ENCODE measurements around the gene CAMTA1. TPM values are rescaled to one million over a fixed set of nuclear protein-coding genes. Genes with fewer than 3 reads are reported as not detected.

Gene CAMTA1
- total and polyA plus RNA-seq, 2 experiments from 2014 or later, result 89.0 to 145 TPM

GRCh38 chr1:7554385-7555235 is 769.4 kb downstream of the CAMTA1 start:
- Histone ChIP-seq H3K79me2 (no peaks in the 10 kb centered on the region), H3K4me1 (ENCODE audit: insufficient read depth) (peaks cover 14% of the 10 kb centered on the region), H3K4me2 (no peak overlapping the region), H3K36me3 (replicated peaks; ENCODE audit: insufficient read depth, low read depth) (no peaks in the 10 kb centered on the region), H4K20me1 (ENCODE audit: insufficient read depth, poor library complexity, severe bottlenecking) (no peaks in the 10 kb centered on the region), H3K9me2 (replicated peaks; ENCODE audit: insufficient read depth) (no peaks in the 10 kb centered on the region), H2AFZ (no peak overlapping the region), H3K27ac (no peak overlapping the region), H3K4me3 (no peak overlapping the region), H3K9me3 (ENCODE audit: low read depth) (no peaks in the 10 kb centered on the region), H3K27me3 (no peaks in the 10 kb centered on the region)
- 65% methylated on average over 8 of the region's 8 CpGs for WGBS (ENCODE audit: low lambda C conversion rate, missing lambda C conversion rate)
- TF ChIP-seq CTCF (IDR thresholded peaks at IDR 0.05; ENCODE audit: poor library complexity) (no peak), EZH2phosphoT487 (IDR thresholded peaks at IDR 0.05; ENCODE audit: low read depth, severe bottlenecking, unreplicated experiment) (no peak), EZH2 (IDR thresholded peaks at IDR 0.05; ENCODE audit: borderline replicate concordance) (no peak)
- no peak for DNase-seq (ENCODE audit: low spot score)

- Histone ChIP-seq H3K4me1 (ENCODE audit: insufficient read depth) (peaks cover 8% of the 10 kb centered on the region), H3K27ac (no peak overlapping the region), H3K4me3 (no peak overlapping the region), H2AFZ (no peak overlapping the region), H3K9me3 (ENCODE audit: low read depth) (no peaks in the 10 kb centered on the region), H3K4me2 (no peak overlapping the region), H3K27me3 (no peaks in the 10 kb centered on the region), H4K20me1 (ENCODE audit: insufficient read depth, poor library complexity, severe bottlenecking) (no peaks in the 10 kb centered on the region), H3K36me3 (replicated peaks; ENCODE audit: insufficient read depth, low read depth) (no peaks in the 10 kb centered on the region), H3K9me2 (replicated peaks; ENCODE audit: insufficient read depth) (no peaks in the 10 kb centered on the region), H3K79me2 (no peaks in the 10 kb centered on the region)
- 73% methylated on average over 12 of the region's 12 CpGs for whole genome bisulfite sequencing (ENCODE audit: low lambda C conversion rate, missing lambda C conversion rate)
- TF ChIP-seq EZH2 (IDR thresholded peaks at IDR 0.05; ENCODE audit: borderline replicate concordance), result no peak
- TF ChIP-seq CTCF (IDR thresholded peaks at IDR 0.05; ENCODE audit: poor library complexity), result no peak
- no peak for TF ChIP-seq EZH2phosphoT487 (IDR thresholded peaks at IDR 0.05; ENCODE audit: low read depth, severe bottlenecking, unreplicated experiment)
- no peak for DNase-seq (ENCODE audit: low spot score)
Observed at GRCh38 chr1:7555391-7556185, 770.3 kb downstream of the CAMTA1 start.

GRCh38 chr1:7557301-7557891 is 772.1 kb downstream of the CAMTA1 start:
- Histone ChIP-seq H3K4me2 (no peak overlapping the region), H3K9me3 (ENCODE audit: low read depth) (no peaks in the 10 kb centered on the region), H3K36me3 (replicated peaks; ENCODE audit: insufficient read depth, low read depth) (no peaks in the 10 kb centered on the region), H3K4me1 (ENCODE audit: insufficient read depth) (peaks cover 8% of the 10 kb centered on the region), H3K27ac (no peak overlapping the region), H3K9me2 (replicated peaks; ENCODE audit: insufficient read depth) (no peaks in the 10 kb centered on the region), H3K27me3 (no peaks in the 10 kb centered on the region), H2AFZ (no peak overlapping the region), H3K4me3 (no peak overlapping the region), H3K79me2 (no peaks in the 10 kb centered on the region), H4K20me1 (ENCODE audit: insufficient read depth, poor library complexity, severe bottlenecking) (no peaks in the 10 kb centered on the region)
- DNase-seq (ENCODE audit: low spot score), result no peak
- WGBS (ENCODE audit: low lambda C conversion rate, missing lambda C conversion rate), result 75% methylated on average over 10 of the region's 10 CpGs
- TF ChIP-seq EZH2phosphoT487 (IDR thresholded peaks at IDR 0.05; ENCODE audit: low read depth, severe bottlenecking, unreplicated experiment), result no peak
- TF ChIP-seq EZH2 (IDR thresholded peaks at IDR 0.05; ENCODE audit: borderline replicate concordance), result no peak
- no peak for TF ChIP-seq CTCF (IDR thresholded peaks at IDR 0.05; ENCODE audit: poor library complexity)

Measured in hepatocyte (in vitro differentiated cells).